Spinal cord (tissue), 10 donors: Measurements from ENCODE around the gene VGLL3. TPM values are rescaled to one million over a fixed set of nuclear protein-coding genes. Genes with fewer than 3 reads are reported as not detected.
A peak's percentile ranks its signal among the peaks of the same experiment; 100 is the strongest.

Experiments
- DNase-seq, 6 donors: peaks; one replicate each; pipeline versions ENCODE4 v3.0.0 to v3.0.0-alpha.2; 2013 to 2015; ENCODE audit warnings: low spot score in 6 of 6, low read depth in 4 of 6
- H3K27ac ChIP-seq: one replicate; pipeline ENCODE4 v1.5.1; 2013; ENCODE audit warnings: low read depth, low read length, control low read depth
- H3K27me3 ChIP-seq: one replicate; pipeline ENCODE4 v1.6.1; 2013; ENCODE audit warnings: low read length; ENCODE audit not compliant: control insufficient read depth, insufficient read depth
- H3K36me3 ChIP-seq: one replicate; pipeline ENCODE4 v1.6.1; 2013; ENCODE audit warnings: low read length; ENCODE audit not compliant: control insufficient read depth, insufficient read depth
- H3K4me1 ChIP-seq: one replicate; pipeline ENCODE4 v1.6.1; 2013; ENCODE audit warnings: low read length; ENCODE audit not compliant: control insufficient read depth, insufficient read depth
- H3K4me3 ChIP-seq: one replicate; pipeline ENCODE4 v1.5.1; 2013; ENCODE audit warnings: low read depth, low read length, control low read depth
- H3K9me3 ChIP-seq: one replicate; pipeline ENCODE4 v1.6.1; 2013; ENCODE audit warnings: low read length; ENCODE audit not compliant: control insufficient read depth, insufficient read depth
- WGBS: methylation state at CpG from one replicate; pipeline ENCODE4 v1.1.5; 2013; ENCODE audit warnings: missing lambda C conversion rate; ENCODE audit not compliant: insufficient coverage; 5-methylcytosine and 5-hydroxymethylcytosine counted together
- polyA plus RNA-seq, 2 donors: library from polyadenylated mRNA; unstranded; fragments of 120-200 nt; gene quantifications; one replicate each; pipeline ENCODE4 v1.2.1, GENCODE V29; 2013; ENCODE audit not compliant: insufficient read length in 2 of 2
- total RNA-seq, 2 donors: library from RNA; depleted of rRNA in 1 of 2; stranded (reverse); fragments of 120-200 nt in 1 of 2; fragments of >200 nt in 1 of 2; gene quantifications; one replicate each; pipeline versions ENCODE4 v1.2.3 to v1.2.4, GENCODE V29; 2013 to 2014
- donor health status: healthy.

The VGLL3 gene
- total and polyA plus RNA-seq, 4 donors, result 2.8 to 17.5 (median 5.3) TPM

DNA sequence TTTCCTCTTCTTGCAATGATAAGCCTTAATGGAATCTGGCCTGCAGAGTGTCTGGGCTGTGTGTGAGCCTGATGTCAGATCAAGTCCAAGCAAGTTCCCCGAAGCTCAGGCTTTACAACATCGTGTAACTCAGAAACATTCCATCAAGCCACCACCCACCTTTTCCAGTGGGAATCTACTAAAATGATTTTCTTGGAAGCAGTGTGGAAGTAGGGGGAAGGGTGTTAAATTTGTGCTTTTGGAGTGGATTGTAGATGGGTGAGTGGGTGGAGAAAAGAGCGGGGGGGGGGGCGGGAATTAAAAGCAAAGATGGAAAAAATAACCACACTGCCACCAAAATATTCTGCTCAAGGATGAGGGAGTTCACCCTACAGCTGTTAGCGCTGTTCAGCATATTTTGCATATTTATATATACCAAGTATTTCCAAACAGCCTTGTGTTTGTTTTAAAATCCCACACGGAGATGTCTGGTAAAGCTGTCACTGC lies 53.6 kb downstream of the VGLL3 start:
- H3K27ac ChIP-seq, result no peak overlapping the region
- DNase-seq, result peak in 1 of 6 donors; percentile 32
- H3K9me3 ChIP-seq, result no peaks in the 10 kb centered on the region
- no peaks in the 10 kb centered on the region for H3K36me3 ChIP-seq
- H3K27me3 ChIP-seq, result no peaks in the 10 kb centered on the region
- no peak overlapping the region for H3K4me3 ChIP-seq
- whole genome bisulfite sequencing, result no CpG with 5 or more reads among the region's 6 CpGs
- H3K4me1 ChIP-seq, result no peaks in the 10 kb centered on the region

DNA sequence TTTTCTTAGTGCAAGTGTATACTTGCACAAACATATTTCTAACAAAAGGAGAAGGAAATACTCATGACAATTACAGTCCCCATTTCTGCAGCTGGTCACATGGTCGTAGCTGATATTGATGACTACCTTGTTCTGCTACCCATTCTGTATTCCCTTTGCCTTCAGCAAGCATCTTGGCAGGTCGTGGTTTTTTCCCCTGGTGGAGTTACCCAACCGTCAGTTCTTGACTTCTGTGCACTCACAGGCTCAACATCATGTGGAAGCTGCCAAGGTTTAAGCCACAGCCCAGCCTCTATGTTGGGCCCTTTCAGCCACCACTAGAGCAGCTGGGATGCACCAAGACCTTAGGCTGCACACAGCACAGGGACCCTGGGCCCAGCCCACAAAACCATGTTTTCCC lies 56.1 kb downstream of the VGLL3 start:
- Histone ChIP-seq H3K9me3 (no peaks in the 10 kb centered on the region), H3K4me3 (no peak overlapping the region), H3K4me1 (no peaks in the 10 kb centered on the region), H3K36me3 (no peaks in the 10 kb centered on the region), H3K27me3 (no peaks in the 10 kb centered on the region), H3K27ac (no peak overlapping the region)
- no peak for DNase-seq
- WGBS, result 83% methylated on average over 3 of the region's 3 CpGs

DNA sequence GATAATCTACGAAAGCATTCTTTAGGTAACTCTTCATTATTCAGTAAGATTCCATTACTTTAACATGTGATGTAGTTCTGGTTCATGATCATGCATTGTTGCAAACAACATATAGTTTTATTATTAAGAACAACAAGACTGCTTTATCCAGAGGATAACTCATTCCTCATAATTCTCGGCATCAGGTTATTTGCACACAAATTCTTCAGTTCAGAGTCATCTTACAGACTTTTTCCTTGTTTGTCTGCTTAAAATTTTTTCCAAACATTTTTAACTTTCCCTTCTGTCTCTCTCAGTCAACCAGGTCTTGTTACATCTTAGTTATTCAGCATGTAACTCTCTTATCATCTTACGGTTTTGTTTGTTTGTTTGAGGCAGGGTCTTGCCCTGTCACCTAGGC lies 60.1 kb downstream of the VGLL3 start:
- H3K9me3 ChIP-seq, result no peaks in the 10 kb centered on the region
- no peaks in the 10 kb centered on the region for H3K36me3 ChIP-seq
- 90% methylated on average over 1 of the region's 3 CpGs for WGBS
- no peaks in the 10 kb centered on the region for H3K27me3 ChIP-seq
- no peak overlapping the region for H3K27ac ChIP-seq
- no peaks in the 10 kb centered on the region for H3K4me1 ChIP-seq
- H3K4me3 ChIP-seq, result no peak overlapping the region
- DNase-seq, result no peak

DNA sequence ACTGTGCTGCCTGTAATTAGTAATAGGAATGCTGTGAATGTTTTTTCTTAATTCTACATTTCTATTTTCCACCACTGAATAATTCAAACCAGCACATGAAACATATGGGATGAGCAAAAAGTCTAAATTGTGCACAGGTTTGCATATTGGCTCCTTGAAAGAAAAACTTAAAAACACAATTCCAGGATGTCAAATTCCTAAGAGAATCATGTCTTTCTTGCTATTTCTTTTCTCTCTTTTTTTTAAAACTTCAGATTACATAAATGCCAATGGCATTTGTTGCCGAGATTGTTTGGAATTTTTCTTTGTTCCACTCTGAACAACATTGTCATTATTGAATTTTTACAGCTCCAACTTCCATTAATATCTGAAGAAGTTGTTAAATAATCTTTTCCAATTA lies 60.8 kb downstream of the VGLL3 start:
- Histone ChIP-seq H3K36me3 (no peaks in the 10 kb centered on the region), H3K4me1 (no peaks in the 10 kb centered on the region), H3K27ac (no peak overlapping the region), H3K9me3 (no peaks in the 10 kb centered on the region), H3K4me3 (no peak overlapping the region), H3K27me3 (no peaks in the 10 kb centered on the region)
- DNase-seq, result no peak
- no CpG with 5 or more reads among the region's 1 CpG for WGBS

DNA sequence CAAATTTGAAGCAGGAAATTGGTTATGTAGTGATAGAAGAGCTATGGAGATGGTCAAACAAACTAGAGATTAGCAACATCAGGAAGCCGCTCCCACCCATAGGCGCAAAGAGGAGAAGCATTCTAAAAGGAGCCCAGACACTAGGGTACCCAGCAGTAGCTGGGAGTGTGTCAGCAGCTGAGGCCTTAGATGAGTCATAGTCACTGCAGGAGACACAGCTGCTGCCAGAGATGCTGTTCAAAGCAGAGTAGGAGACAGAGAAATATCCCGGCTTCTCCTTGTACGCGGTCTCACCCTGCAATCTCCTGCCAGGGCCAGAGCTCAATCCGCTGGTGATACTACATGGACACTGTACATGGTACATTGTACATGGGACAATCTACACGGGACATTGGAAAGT lies 61.9 kb downstream of the VGLL3 start:
- 93% methylated on average over 5 of the region's 7 CpGs for WGBS

DNA sequence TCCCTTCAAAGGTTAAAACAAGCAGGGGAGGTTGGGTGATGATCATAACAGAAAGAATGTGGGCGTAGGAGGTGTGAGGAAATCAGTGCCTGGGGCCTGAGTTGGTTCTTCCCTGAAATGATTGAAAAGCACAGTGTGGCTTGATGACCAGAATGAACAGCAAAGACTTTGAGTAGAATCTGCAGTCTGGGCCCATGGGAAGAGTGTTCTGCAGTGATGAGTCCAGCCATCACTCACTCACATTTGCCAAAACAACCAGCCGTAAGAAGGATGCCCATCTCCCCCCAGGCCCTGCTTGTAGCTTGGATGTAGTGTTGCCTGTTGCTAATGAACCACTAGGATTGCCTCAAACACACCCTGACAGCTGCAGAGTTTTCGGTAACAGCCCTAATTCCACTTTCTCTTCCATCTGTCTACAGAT lies 67.9 kb downstream of the VGLL3 start:
- whole genome bisulfite sequencing, result no CpG with 5 or more reads among the region's 3 CpGs
- Histone ChIP-seq H3K36me3 (no peaks in the 10 kb centered on the region), H3K4me3 (no peak overlapping the region), H3K27ac (no peak overlapping the region), H3K27me3 (no peaks in the 10 kb centered on the region), H3K4me1 (no peaks in the 10 kb centered on the region), H3K9me3 (no peaks in the 10 kb centered on the region)
- peak in 1 of 6 donors; percentile 6 for DNase-seq

More for the DNA sequence above, 61.9 kb downstream of the VGLL3 start:
- Histone ChIP-seq H3K27me3 (no peaks in the 10 kb centered on the region), H3K36me3 (no peaks in the 10 kb centered on the region), H3K9me3 (no peaks in the 10 kb centered on the region), H3K4me1 (no peaks in the 10 kb centered on the region), H3K27ac (no peak overlapping the region), H3K4me3 (no peak overlapping the region)
- DNase-seq, result no peak

DNA sequence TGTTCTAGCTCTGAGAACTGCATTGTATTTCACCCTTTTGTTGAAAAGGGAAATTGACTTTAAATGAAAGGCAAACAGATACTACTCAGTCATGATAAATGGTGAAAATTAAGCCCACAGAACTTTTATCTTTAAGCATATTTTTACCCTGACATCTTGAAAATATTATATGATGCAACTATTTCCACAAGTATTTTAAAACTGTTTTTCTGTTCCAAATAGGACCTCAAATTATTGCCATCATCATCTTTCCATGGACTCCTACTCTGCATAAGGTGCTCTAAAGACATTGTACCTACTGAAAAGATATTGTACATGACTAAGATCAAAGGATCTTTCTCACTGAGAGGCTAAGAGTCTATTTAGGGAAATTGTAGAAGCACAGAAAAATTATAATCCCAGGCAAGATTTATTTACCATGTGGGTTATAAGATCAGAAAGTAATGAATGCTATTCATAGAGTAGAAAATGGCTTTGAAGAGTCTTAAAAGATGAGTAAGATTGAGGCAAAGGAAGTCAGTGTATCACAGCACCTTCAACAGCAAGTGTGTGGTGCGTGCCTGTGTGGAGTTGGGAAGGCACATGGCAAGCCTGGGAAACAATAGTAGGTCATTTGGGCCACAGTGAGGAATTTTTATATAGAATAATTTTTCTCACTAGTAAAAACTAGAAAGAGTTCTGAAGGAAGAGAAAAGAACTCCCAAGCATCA lies 68.8 kb downstream of the VGLL3 start:
- Histone ChIP-seq H3K27ac (no peak overlapping the region), H3K4me3 (no peak overlapping the region), H3K4me1 (no peaks in the 10 kb centered on the region), H3K36me3 (no peaks in the 10 kb centered on the region), H3K27me3 (no peaks in the 10 kb centered on the region), H3K9me3 (no peaks in the 10 kb centered on the region)
- no CpG with 5 or more reads among the region's 1 CpG for WGBS
- no peak for DNase-seq

DNA sequence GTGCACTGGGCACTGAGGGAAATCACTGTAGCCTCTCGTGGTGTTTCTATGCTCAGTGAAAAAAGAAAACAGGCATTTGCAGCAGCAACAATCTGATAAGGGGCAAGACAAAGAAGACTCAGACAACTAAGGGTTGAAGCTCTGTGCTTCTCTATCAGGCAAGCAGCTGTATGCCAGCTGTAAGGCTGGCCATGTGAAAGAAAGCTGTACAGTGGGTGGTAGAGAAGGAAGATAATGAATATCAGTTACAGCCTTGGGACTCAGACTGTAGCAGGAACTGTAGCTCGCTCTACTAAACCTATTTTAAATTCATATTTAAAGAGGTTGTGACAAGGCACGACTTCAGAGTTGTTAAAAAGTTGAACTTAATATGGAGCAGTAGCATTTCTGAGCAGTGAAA lies 76.3 kb downstream of the VGLL3 start:
- Histone ChIP-seq H3K27me3 (no peaks in the 10 kb centered on the region), H3K4me1 (no peaks in the 10 kb centered on the region), H3K27ac (no peak overlapping the region), H3K9me3 (no peaks in the 10 kb centered on the region), H3K36me3 (no peaks in the 10 kb centered on the region), H3K4me3 (no peak overlapping the region)
- 50% methylated on average over 1 of the region's 3 CpGs for WGBS
- DNase-seq, result peak in 2 of 6 donors; percentile 32 to 54

DNA sequence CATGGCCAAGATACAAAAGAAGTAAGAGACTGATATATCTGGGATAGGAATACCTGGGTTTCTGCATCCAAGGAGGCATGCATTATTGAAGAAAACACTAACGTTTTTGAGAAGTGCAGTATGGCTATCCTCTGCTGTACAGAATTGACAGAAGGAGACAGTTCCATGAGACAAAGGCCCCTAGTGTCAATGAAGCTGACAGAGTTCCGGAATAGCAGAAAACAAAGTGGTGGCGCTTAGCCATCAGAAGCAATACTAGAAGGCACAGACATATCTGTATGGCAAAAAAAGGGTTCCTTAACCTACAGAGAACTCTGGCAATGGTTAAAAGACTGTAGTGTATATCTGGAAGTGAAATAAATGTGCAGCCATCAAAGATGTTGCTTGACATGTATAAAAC lies 77.8 kb downstream of the VGLL3 start:
- no peak overlapping the region for H3K27ac ChIP-seq
- H3K4me3 ChIP-seq, result no peak overlapping the region
- H3K27me3 ChIP-seq, result no peaks in the 10 kb centered on the region
- no peaks in the 10 kb centered on the region for H3K9me3 ChIP-seq
- DNase-seq, result no peak
- 100% methylated on average over 3 of the region's 3 CpGs for WGBS
- no peaks in the 10 kb centered on the region for H3K4me1 ChIP-seq
- no peaks in the 10 kb centered on the region for H3K36me3 ChIP-seq

DNA sequence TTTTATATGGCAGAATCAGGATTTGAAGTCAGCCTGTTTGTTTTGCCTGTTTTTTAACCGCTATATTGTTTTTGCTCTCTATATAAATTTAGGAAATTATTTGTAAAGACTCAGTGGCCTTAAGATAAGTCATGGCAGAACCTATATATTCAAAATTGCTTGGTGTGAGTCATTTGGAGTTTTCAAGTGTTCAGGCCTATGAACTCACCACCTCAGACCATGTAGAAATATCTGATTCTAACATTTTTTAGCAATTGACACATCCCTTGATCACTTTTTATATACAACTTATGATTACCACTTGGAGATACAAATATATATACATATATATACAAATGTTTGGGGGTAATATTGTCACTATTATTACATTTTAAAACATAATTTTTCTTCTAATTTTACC lies 95.7 kb downstream of the VGLL3 start:
- no peak for DNase-seq
- no peaks in the 10 kb centered on the region for H3K9me3 ChIP-seq
- WGBS, result no CpG with 5 or more reads among the region's 1 CpG
- no peak overlapping the region for H3K4me3 ChIP-seq
- no peaks in the 10 kb centered on the region for H3K27me3 ChIP-seq
- H3K4me1 ChIP-seq, result no peaks in the 10 kb centered on the region
- no peak overlapping the region for H3K27ac ChIP-seq
- no peaks in the 10 kb centered on the region for H3K36me3 ChIP-seq
